ENCODE measurements around the gene PKNOX2. TPM values are rescaled to one million over a fixed set of nuclear protein-coding genes. Genes with fewer than 3 reads are reported as not detected.

The PKNOX2 gene
- total and polyA plus RNA-seq, 2 of the 4 experiments (the other 2 are of a cell fraction), result 0.72 to 2.3 TPM

GRCh38 chr11:125435461-125436238 lies 271.1 kb downstream of the PKNOX2 start (continued):
- TF ChIP-seq CEBPB (IDR thresholded peaks at IDR 0.05; ENCODE audit: low read depth, low read length) (no peak), RAD21 (IDR thresholded peaks at IDR 0.05; ENCODE audit: low read length) (no peak)

DNA sequence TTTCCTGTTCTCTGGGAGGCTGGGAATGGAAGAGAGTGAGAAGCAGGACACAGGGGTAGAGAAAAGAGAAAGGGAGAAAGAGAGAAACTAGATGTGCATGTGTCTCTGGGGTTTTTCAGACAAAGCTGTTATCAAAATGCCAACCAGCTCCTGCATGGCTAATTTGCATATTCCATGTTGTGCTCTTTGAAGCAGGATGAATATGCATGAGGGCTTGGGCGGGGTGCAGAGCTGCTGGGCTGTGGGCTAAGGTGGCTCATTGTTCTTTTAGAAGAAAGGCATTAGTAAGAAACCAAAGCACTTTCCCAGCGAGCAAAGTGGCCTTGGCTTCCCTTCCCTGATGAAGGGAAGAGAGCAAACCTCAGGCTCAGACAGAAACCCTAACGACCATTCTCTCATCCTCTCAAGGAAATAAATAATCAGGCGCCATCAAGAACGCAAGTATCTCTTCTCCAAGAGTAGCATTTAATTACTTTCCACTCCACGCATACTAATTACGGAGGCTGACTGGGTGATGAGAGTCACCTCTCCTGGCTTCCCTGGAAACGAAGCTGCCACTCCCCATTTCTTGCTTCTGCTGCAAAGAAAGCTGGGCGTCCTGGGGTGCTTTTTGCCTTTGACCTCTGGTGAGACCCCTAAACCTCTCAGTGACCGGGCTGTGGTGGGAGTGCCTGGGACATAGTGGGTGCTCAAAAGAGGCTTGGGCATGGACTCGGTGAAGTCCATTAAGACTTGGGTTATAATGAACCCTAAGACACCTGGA lies 277.3 kb downstream of the PKNOX2 start:
- POLR2A ChIA-PET (ENCODE audit: unreplicated experiment), result no interaction called here
- TF ChIP-seq SMC3 (IDR thresholded peaks at IDR 0.05; ENCODE audit: low read depth, low read length) (no peak), CHD1 (IDR thresholded peaks at IDR 0.05; ENCODE audit: low read depth, low read length) (no peak), MAFK (IDR thresholded peaks at IDR 0.05; ENCODE audit: low read depth, low read length) (no peak), CTCF (conservative IDR thresholded peaks at IDR 0.05; ENCODE audit: low read depth, low read length) (no peak), NFE2L2 (IDR thresholded peaks at IDR 0.05; ENCODE audit: low read depth, low read length) (no peak), USF2 (IDR thresholded peaks at IDR 0.05; ENCODE audit: low read depth, low read length) (no peak), CEBPB (IDR thresholded peaks at IDR 0.05; ENCODE audit: low read depth, low read length) (no peak), RFX5 (IDR thresholded peaks at IDR 0.05; ENCODE audit: low read depth, low read length) (no peak), FOS (IDR thresholded peaks at IDR 0.05; ENCODE audit: low read depth, low read length) (no peak)
- TF ChIP-seq, protein P1, sequence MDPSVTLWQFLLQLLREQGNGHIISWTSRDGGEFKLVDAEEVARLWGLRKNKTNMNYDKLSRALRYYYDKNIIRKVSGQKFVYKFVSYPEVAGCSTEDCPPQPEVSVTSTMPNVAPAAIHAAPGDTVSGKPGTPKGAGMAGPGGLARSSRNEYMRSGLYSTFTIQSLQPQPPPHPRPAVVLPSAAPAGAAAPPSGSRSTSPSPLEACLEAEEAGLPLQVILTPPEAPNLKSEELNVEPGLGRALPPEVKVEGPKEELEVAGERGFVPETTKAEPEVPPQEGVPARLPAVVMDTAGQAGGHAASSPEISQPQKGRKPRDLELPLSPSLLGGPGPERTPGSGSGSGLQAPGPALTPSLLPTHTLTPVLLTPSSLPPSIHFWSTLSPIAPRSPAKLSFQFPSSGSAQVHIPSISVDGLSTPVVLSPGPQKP (IDR thresholded peaks at IDR 0.05; ENCODE audit: borderline replicate concordance, low read depth, low read length), result no peak

More for the DNA sequence above, 277.3 kb downstream of the PKNOX2 start:
- no peak overlapping the region for H2AFZ ChIP-seq (replicated peaks; ENCODE audit: low read length, poor library complexity)
- H3K9me1 ChIP-seq (ENCODE audit: insufficient read depth, low read length), result no peaks in the 10 kb centered on the region
- no peak overlapping the region for H3K27ac ChIP-seq (ENCODE audit: insufficient read depth, low read length)
- no peaks in the 10 kb centered on the region for H4K20me1 ChIP-seq (ENCODE audit: insufficient read depth, low read length)
- H3K36me3 ChIP-seq (ENCODE audit: control insufficient read depth, insufficient read depth, low read length), result peaks cover 6% of the 10 kb centered on the region; the same call in 1 of the 2 replicates
- no peaks in the 10 kb centered on the region for H3K79me1 ChIP-seq (ENCODE audit: low read depth in 1 of 2, low read length in 2 of 2)
- no peaks in the 10 kb centered on the region for H3K9me3 ChIP-seq (ENCODE audit: control insufficient read depth, insufficient read depth, low read length)
- H2AK5ac ChIP-seq (ENCODE audit: low read depth, low read length), result no peak overlapping the region
- H3K4me2 ChIP-seq (ENCODE audit: low read depth, low read length), result no peak overlapping the region
- H3K4me3 ChIP-seq (ENCODE audit: insufficient read depth, low read depth, low read length), result no peak overlapping the region
- H2BK20ac ChIP-seq (ENCODE audit: low read depth, low read length), result no peak overlapping the region
- ATAC-seq (ENCODE audit: low read depth) (no peak), DNase-seq (no peak)
- in situ Hi-C loops (cut with MboI; ENCODE audit: low sequenced_read_pairs), result no loop called here
- no peak overlapping the region for H4K8ac ChIP-seq (ENCODE audit: low read depth in 2 of 2, low read length in 2 of 2)
- no peak overlapping the region for H4K5ac ChIP-seq (ENCODE audit: low read depth, low read length)
- no peak overlapping the region for H3K9ac ChIP-seq (ENCODE audit: low read depth, low read length)
- no TSS peak for BruUV-seq (replicated peaks)
- H2BK120ac ChIP-seq (ENCODE audit: low read depth, low read length), result no peak overlapping the region
- intact Hi-C loops (cut with micrococcal nuclease), result no loop called here
- no peak overlapping the region for H4K91ac ChIP-seq (ENCODE audit: insufficient read depth, low read depth, low read length)
- no peak overlapping the region for H3K56ac ChIP-seq (ENCODE audit: extremely low read depth, insufficient read depth, low read length)
- no peak overlapping the region for H3K14ac ChIP-seq (replicated peaks; ENCODE audit: low read depth, low read length)
- no peaks in the 10 kb centered on the region for H3K4me1 ChIP-seq (ENCODE audit: control insufficient read depth, insufficient read depth, low read length)
- WGBS, 2 experiments (ENCODE audit: extremely low coverage in 2 of 2, insufficient read length in 1 of 2), result 75% methylated on average over 4 of the region's 11 CpGs; no CpG with 5 or more reads in 1 of the 2 experiments
- H2BK5ac ChIP-seq (ENCODE audit: low read depth, low read length, poor library complexity, severe bottlenecking), result no peak overlapping the region
- CTCF ChIA-PET, result no interaction called here
- H3K18ac ChIP-seq (ENCODE audit: low read depth, low read length), result no peak overlapping the region
- no peak overlapping the region for H2BK15ac ChIP-seq (ENCODE audit: low read depth, low read length)
- H3K23ac ChIP-seq (ENCODE audit: low read depth, low read length), result no peak overlapping the region
- dilution Hi-C loops (cut with HindIII; ENCODE audit: low sequenced_read_pairs, unreplicated experiment), result no loop called here
- no peak overlapping the region for H2AK9ac ChIP-seq (replicated peaks; ENCODE audit: low read depth, low read length, poor library complexity)
- H3K27me3 ChIP-seq (ENCODE audit: control insufficient read depth, insufficient read depth, low read length), result peaks cover 4% of the 10 kb centered on the region
- H3K4ac ChIP-seq (ENCODE audit: low read depth, low read length), result no peak overlapping the region

All from IMR-90 (cell line).